Body of pancreas (tissue), 4 donors: ENCODE results near the gene GRHL1.

ENCODE experiments used
- CTCF ChIP-seq, 7 experiments: fragments of 450-650 bp in 4 of 7; fragments of 200-600 bp in 3 of 7; sonication (generic) in 3 of 7; IDR thresholded peaks; one replicate each; pipeline ENCODE4 v1.5.1; 2016 to 2019; ENCODE audit warnings: antibody characterized with exemption in 7 of 7
- POLR2A ChIP-seq, 3 donors: fragments of 450-650 bp; IDR thresholded peaks; one replicate each; pipeline ENCODE4 v1.6.1; 2016; ENCODE audit warnings: antibody characterized with exemption in 3 of 3, mild to moderate bottlenecking in 2 of 3

- TF ChIP-seq CTCF (IDR thresholded peaks at IDR 0.05) (no peak), POLR2A (IDR thresholded peaks at IDR 0.05) (no peak)
Observed at GRCh38 chr2:9979977-9980376, 28.5 kb downstream of the GRHL1 start.
